Cortex of kidney (tissue), 1 donor: ENCODE measurements around the gene EML4.
"Not testable (repeated sequence)": the region's sequence is repeated elsewhere in the genome, so short reads cannot be mapped to it uniquely, and the experiment has no call there.

Source experiments
- DNase-seq: peaks from one replicate; lab custom pipeline; 2025; lab: John Stamatoyannopoulos, UW

EML4 gene

GRCh38 chr2:42261518-42262195 is 92.5 kb downstream of the EML4 start:
- DNase-seq: no peak

GRCh38 chr2:42266236-42266635 is 97.1 kb downstream of the EML4 start:
- DNase-seq: no peak

- DNase-seq: no peak
Measured at GRCh38 chr2:42267530-42267929, 98.4 kb downstream of the EML4 start.

GRCh38 chr2:42268528-42269151 is 99.5 kb downstream of the EML4 start:
- no peak for DNase-seq

- DNase-seq: no peak
Measured at GRCh38 chr2:42270757-42271156, 101.6 kb downstream of the EML4 start.

DNA sequence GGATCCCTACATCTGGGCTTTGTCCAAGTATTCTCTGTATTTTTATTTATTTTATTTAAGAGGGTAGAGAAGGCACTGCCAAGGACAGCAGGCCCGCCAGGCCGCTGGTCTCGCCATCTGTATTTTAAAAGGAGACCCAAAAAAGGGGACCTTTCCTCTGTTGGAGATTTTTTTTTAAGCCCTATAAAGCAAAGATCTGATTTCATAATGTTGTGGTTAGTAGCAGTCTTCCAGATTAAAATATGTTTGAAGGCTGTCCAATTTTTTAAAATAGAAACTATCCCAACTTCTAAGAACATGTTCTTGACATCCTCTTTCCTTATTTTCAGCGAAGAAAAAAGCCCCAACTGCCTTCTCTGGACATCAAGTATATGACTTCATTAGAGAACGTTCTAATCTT is 102.1 kb downstream of the EML4 start:
- not testable (repeated sequence) for DNase-seq

DNA sequence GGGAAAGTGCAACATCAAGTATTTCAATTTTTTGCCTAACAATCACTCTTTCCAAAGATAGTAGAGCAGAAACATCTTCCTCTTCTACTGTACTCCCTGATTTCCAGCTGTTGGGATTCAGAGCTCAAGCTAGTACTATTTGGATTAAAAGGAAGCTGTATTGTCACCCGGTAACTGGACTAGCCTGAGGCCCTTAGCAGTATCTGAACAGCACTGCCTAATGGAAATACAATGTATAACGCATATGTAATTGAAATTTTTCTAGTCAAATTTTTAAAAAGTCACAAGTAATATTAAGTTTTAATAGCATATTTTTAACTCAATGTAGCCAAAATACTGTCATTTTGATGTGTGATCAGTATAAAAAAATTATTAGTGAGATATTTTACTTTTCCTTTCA is 105.7 kb downstream of the EML4 start:
- DNase-seq: no peak

- no peak for DNase-seq
Measured at GRCh38 chr2:42281416-42282081, 112.4 kb downstream of the EML4 start.

GRCh38 chr2:42284019-42284418 is 114.9 kb downstream of the EML4 start:
- no peak for DNase-seq

- DNase-seq: no peak
Measured at GRCh38 chr2:42286268-42286946, 117.3 kb downstream of the EML4 start.

GRCh38 chr2:42288811-42289210 is 119.7 kb downstream of the EML4 start:
- DNase-seq: no peak

GRCh38 chr2:42289222-42289621 is 120.1 kb downstream of the EML4 start:
- DNase-seq: no peak

- DNase-seq: no peak
Measured at GRCh38 chr2:42290005-42290404, 120.9 kb downstream of the EML4 start.

- no peak for DNase-seq
Measured at GRCh38 chr2:42293019-42293418, 123.9 kb downstream of the EML4 start.

GRCh38 chr2:42296226-42296625 is 127.1 kb downstream of the EML4 start:
- no peak for DNase-seq

DNA sequence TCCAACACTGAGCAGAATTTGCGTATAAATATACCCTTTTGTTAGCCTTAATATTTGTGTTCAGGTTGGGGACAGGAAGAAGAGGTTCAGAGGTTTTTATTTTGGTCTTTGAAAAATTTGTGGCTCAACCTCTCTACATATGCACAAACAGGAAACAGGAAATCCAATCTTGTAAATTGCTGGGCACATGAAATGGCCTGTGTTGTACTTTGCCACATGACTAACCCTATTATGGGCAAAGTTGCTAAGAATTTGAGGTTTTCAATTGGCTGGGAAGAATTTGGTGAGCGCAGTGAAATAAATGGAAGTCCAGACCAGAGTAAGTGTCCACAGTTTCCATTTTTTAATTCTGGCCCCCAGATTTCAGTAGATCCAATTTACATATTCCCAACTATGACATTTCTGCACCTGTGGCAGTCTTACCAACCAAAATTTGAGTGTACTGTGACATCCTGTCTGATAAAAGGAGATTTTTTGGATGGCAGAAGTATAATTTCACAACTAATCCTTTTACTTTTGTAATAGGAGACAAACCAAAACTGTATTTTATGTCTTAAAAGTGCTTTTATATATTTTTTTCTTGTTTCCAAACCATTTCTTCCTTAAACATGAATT is 128.3 kb downstream of the EML4 start:
- no peak for DNase-seq

DNA sequence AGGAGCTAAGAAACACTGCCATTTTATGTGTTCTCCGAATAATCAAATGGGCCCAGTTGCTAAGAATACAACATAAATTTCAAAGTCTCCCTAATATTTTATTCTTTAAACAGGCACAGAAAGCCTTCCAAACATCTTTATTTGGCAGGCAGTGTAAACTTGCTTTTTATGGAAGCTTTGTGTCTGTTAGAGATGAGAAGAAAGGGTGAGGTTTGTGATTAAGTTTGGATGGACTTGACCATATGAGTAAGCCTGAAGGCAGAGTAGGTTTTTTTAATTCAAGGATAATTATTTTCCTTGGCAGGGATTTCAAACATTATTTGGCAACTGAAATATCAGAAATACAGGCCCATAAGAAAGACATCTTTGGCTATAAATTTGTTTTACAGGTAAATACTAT is 129.0 kb downstream of the EML4 start:
- no peak for DNase-seq

DNA sequence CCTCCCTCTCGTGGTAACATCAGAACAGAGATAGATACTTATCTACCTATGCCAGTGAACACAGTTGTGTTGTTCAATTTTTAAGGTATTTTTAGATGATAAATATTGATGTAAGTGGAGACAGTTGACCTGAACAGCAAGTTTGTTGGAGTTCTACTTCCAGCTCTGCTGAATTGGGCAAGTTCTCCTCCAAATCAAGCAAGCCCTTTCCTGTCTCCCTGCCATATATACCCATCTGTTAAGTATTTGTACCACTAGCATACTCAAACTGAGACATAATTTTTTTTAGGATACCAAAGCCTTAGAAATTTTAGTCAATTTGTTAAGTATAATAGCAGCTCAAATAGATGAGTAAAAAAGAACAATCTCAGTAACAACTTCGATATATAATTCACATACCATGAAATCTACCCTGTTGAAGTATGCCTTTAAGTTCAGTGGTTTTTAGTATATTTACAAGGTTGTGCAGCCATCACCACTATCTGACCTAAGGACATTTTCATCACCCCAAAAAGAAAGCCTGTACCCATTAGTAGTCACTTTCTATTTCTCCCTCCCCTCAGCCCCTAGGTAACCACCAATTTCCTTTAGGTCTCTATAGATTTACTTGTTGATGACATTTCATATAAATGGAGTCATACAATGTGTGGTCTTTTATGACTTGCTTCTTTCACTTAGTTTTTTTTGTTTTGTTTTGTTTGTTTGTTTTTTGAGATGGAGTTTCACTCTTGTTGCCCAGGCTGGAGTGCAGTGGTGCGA is 130.0 kb downstream of the EML4 start:
- DNase-seq: no peak

DNA sequence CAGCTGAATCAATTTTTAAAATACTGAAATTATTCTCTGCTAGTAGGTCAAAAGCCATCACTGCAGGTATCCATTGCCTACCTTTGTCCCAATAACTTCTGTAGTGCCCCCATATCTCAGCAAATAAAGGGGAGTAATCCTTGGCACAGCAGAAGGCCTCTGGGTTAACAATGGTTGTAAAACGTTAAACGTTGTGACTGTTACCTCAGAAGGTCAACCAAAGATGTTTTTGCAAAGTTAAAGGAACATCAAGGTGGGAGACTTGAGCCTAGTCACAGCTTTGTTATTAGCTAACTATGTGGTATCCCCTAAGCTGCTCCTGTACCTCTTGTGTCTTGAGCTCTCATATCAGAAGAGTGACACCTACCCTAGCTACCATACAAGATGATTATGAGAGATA is 131.4 kb downstream of the EML4 start:
- no peak for DNase-seq

DNA sequence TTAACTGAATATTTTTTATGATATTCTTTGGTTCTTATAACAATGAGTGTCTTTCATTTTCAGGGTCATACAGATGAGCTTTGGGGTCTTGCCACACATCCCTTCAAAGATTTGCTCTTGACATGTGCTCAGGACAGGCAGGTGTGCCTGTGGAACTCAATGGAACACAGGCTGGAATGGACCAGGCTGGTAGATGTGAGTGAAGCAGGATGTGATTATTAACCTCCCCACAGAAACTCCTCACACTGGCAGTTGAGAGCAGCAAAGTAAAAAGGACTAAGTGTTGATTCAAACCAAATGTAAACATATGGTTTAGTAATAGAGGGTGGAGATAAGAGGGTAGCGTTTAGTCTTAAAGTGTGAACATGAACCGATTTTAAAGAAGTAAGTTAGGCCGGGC is 134.1 kb downstream of the EML4 start:
- no peak for DNase-seq

DNA sequence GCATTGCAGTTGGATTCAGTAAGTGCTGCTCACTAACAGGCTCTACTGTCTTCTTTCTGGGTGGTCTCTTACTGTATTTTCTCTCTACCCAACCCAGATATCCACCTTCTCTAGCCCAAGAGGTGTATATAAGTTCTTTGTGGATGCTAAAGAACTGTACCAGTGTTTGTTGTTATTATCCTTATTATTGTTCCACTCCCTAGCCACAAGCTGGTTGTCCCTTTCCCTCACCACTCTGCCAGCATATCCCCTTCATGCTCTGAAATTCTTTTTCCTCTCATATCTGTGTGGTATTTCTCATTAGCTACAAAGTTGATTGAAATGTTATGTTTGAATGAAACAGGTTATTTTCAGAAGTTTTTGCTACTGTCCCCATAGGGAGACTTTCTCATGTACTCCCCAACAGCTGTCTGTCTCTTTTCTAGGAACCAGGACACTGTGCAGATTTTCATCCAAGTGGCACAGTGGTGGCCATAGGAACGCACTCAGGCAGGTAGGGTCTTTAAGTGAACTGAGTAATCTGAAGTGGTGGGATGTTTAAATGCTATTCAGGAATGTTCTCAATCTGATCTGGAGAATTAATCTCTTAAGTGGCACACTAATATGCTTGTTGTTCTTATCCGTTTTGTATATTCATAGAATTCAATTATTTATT is 135.0 kb downstream of the EML4 start:
- DNase-seq: no peak
